ACC112 (cell line): ENCODE measurements around the gene TGIF2.

ENCODE experiments used
- H2AFZ ChIP-seq: fragments of 200-600 bp; sonication (generic); one replicate; pipeline ENCODE4 v1.6.0; 2017; ENCODE audit warnings: antibody characterized with exemption, low read length; ENCODE audit not compliant: unreplicated experiment
- H3K27ac ChIP-seq: fragments of 200-600 bp; sonication (generic); 2 replicates; pipeline ENCODE4 v1.5.1; 2014; ENCODE audit warnings: low read depth, mild to moderate bottlenecking, antibody characterized with exemption, low read length, moderate library complexity
- H3K27me3 ChIP-seq: fragments of 200-600 bp; sonication (generic); 2 replicates; pipeline ENCODE4 v1.6.1; 2014; ENCODE audit warnings: mild to moderate bottlenecking, antibody characterized with exemption, low read length, moderate library complexity, mixed read lengths; ENCODE audit not compliant: insufficient read depth
- H3K36me3 ChIP-seq: fragments of 200-600 bp; sonication (generic); 2 replicates; pipeline ENCODE4 v1.6.1; 2016; ENCODE audit warnings: mild to moderate bottlenecking, antibody characterized with exemption, low read length, moderate library complexity, mixed read lengths; ENCODE audit not compliant: insufficient read depth
- H3K4me1 ChIP-seq: fragments of 200-600 bp; sonication (generic); one replicate; pipeline ENCODE4 v1.6.1; 2016; ENCODE audit warnings: low read length, mixed read lengths; ENCODE audit not compliant: insufficient read depth, unreplicated experiment, control insufficient read depth
- H3K4me3 ChIP-seq: fragments of 200-600 bp; sonication (generic); 2 replicates; pipeline ENCODE4 v1.5.1; 2014; ENCODE audit warnings: mild to moderate bottlenecking, low read depth, low read length
- H3K79me2 ChIP-seq: fragments of 200-600 bp; sonication (generic); one replicate; pipeline ENCODE4 v1.6.0; 2016; ENCODE audit warnings: low read length; ENCODE audit not compliant: control insufficient read depth, unreplicated experiment, insufficient read depth

Gene TGIF2

GRCh38 chr20:36573103-36573797, at the start of gene TGIF2:
TSS of gene TGIF2 (plus strand) at chr20:36573597. CDS start at chr20:36578775, 5,178 bp downstream.
- Histone ChIP-seq H3K36me3 (no peaks in the 10 kb centered on the region), H3K27ac (no peak within 1 kb of the TSS; the same call in 1 of the 2 replicates), H3K79me2 (peaks cover 9% of the 10 kb centered on the region)

GRCh38 chr20:36525620-36526365, 47.6 kb upstream of the TGIF2 start:
- Histone ChIP-seq H3K36me3 (peaks cover 18% of the 10 kb centered on the region; the same call in 1 of the 2 replicates), H3K4me1 (no peaks in the 10 kb centered on the region), H2AFZ (no peak overlapping the region), H3K27ac (no peak overlapping the region), H3K4me3 (no peak overlapping the region), H3K79me2 (no peaks in the 10 kb centered on the region), H3K27me3 (no peaks in the 10 kb centered on the region)

More at GRCh38 chr20:36573103-36573797, at the start of gene TGIF2:
- Histone ChIP-seq H2AFZ (peak within 1 kb of the TSS; percentile 82), H3K27me3 (no peaks in the 10 kb centered on the region), H3K4me1 (peaks cover 4% of the 10 kb centered on the region), H3K4me3 (peak within 1 kb of the TSS; percentile 85)

GRCh38 chr20:36526521-36527011, 46.8 kb upstream of the TGIF2 start:
- Histone ChIP-seq H3K36me3 (peaks cover 17% of the 10 kb centered on the region; the same call in 1 of the 2 replicates), H3K27ac (no peak overlapping the region), H2AFZ (no peak overlapping the region), H3K79me2 (no peaks in the 10 kb centered on the region), H3K4me3 (no peak overlapping the region), H3K27me3 (no peaks in the 10 kb centered on the region), H3K4me1 (no peaks in the 10 kb centered on the region)

- Histone ChIP-seq H3K4me1 (no peaks in the 10 kb centered on the region), H2AFZ (no peak overlapping the region), H3K4me3 (no peak overlapping the region), H3K27me3 (no peaks in the 10 kb centered on the region), H3K79me2 (no peaks in the 10 kb centered on the region), H3K27ac (no peak overlapping the region), H3K36me3 (peaks cover 13% of the 10 kb centered on the region; the same call in 1 of the 2 replicates)
These were observed 45.9 kb upstream of the TGIF2 start for GRCh38 chr20:36527331-36528125.

GRCh38 chr20:36528176-36528874, 45.1 kb upstream of the TGIF2 start:
- Histone ChIP-seq H3K27ac (no peak overlapping the region), H3K36me3 (peaks cover 13% of the 10 kb centered on the region; the same call in 1 of the 2 replicates), H3K4me1 (no peaks in the 10 kb centered on the region), H3K4me3 (no peak overlapping the region), H3K79me2 (no peaks in the 10 kb centered on the region), H3K27me3 (no peaks in the 10 kb centered on the region), H2AFZ (no peak overlapping the region)

GRCh38 chr20:36528875-36529417, 44.5 kb upstream of the TGIF2 start:
- Histone ChIP-seq H3K4me1 (no peaks in the 10 kb centered on the region), H3K27me3 (no peaks in the 10 kb centered on the region), H3K27ac (no peak overlapping the region), H3K4me3 (no peak overlapping the region), H2AFZ (no peak overlapping the region), H3K79me2 (no peaks in the 10 kb centered on the region), H3K36me3 (peaks cover 13% of the 10 kb centered on the region; the same call in 1 of the 2 replicates)

- Histone ChIP-seq H3K36me3 (0 out of 2 replicates have a peak, but pooled peaks cover 3% of the 10 kb centered on the region), H3K27me3 (no peaks in the 10 kb centered on the region), H2AFZ (no peak overlapping the region), H3K79me2 (no peaks in the 10 kb centered on the region), H3K27ac (no peak overlapping the region), H3K4me3 (no peak overlapping the region), H3K4me1 (no peaks in the 10 kb centered on the region)
These were observed 41.0 kb upstream of the TGIF2 start for GRCh38 chr20:36532388-36532787.

- no peaks in the 10 kb centered on the region for H3K79me2 ChIP-seq
- H3K36me3 ChIP-seq, result no peaks in the 10 kb centered on the region
- no peak overlapping the region for H2AFZ ChIP-seq
- no peaks in the 10 kb centered on the region for H3K27me3 ChIP-seq
- H3K4me1 ChIP-seq, result no peaks in the 10 kb centered on the region
- H3K4me3 ChIP-seq, result no peak overlapping the region
- H3K27ac ChIP-seq, result no peak overlapping the region
These were observed 40.6 kb upstream of the TGIF2 start for GRCh38 chr20:36532822-36533221.

- no peaks in the 10 kb centered on the region for H3K36me3 ChIP-seq
- no peak overlapping the region for H3K27ac ChIP-seq
- peaks cover 18% of the 10 kb centered on the region for H3K79me2 ChIP-seq
- H2AFZ ChIP-seq, result no peak overlapping the region
- H3K27me3 ChIP-seq, result no peaks in the 10 kb centered on the region
- no peak overlapping the region for H3K4me3 ChIP-seq
- H3K4me1 ChIP-seq, result peaks cover 23% of the 10 kb centered on the region
These were observed 35.2 kb upstream of the TGIF2 start for GRCh38 chr20:36538026-36538722.
